T-cell (primary cell): ENCODE results near the gene PITPNM2. TPM values are rescaled to one million over a fixed set of nuclear protein-coding genes. Genes with fewer than 3 reads are reported as not detected.

Experiments
- ATAC-seq, 4 experiments: fragments of 200-7000 bp in 3 of 4; fragments of 150-1000 bp in 1 of 4; cut with Tn5 transposase; replicated peaks in 1 of 4; 1 replicate in 3 of 4; 2 replicates in 1 of 4; pipeline ENCODE4 v1.10.0; 2021; ENCODE audit warnings: moderate library complexity in 3 of 4, mild to moderate bottlenecking in 2 of 4, moderate number of reproducible peaks in 1 of 4
- CTCF ChIA-PET, 2 donors: fragments of 300-600 bp; sonication (Branson Sonifier 250); formaldehyde crosslinking; loops; one replicate each; lab custom pipeline; 2022; ENCODE audit warnings: antibody characterized with exemption in 2 of 2; lab: Charles Lee
- POLR2A ChIA-PET, 2 donors: fragments of 300-600 bp; sonication (Branson Sonifier 250); formaldehyde crosslinking; loops; one replicate each; lab custom pipeline; 2022; ENCODE audit warnings: antibody characterized with exemption in 2 of 2; lab: Charles Lee
- DNase-seq, 35 experiments: peaks; one replicate each; pipeline versions ENCODE4 v3.0.0 to v3.0.0-alpha.2; 2013 to 2023
- H3K27ac ChIP-seq: one replicate; pipeline ENCODE4 v1.5.1; 2013; ENCODE audit warnings: low read length
- H3K27me3 ChIP-seq, 2 experiments: replicated peaks in 1 of 2; 1 replicate in 1 of 2; 2 replicates in 1 of 2; pipeline versions ENCODE4 v1.6.1 to v1.7.0; 2013; ENCODE audit warnings: low read length in 1 of 2, mixed read lengths in 1 of 2; ENCODE audit not compliant: control insufficient read depth in 2 of 2, insufficient read depth in 2 of 2; ENCODE audit errors: extremely low read depth in 1 of 2
- H3K36me3 ChIP-seq, 2 donors: 1 replicate in 1 of 2; 2 replicates in 1 of 2; pipeline versions ENCODE4 v1.6.1 to v1.7.0; 2013; ENCODE audit warnings: low read length in 1 of 2; ENCODE audit not compliant: control insufficient read depth in 2 of 2, insufficient read depth in 1 of 2; ENCODE audit errors: extremely low read depth in 1 of 2
- H3K4me1 ChIP-seq, 2 experiments: 1 replicate in 1 of 2; 2 replicates in 1 of 2; pipeline versions ENCODE4 v1.6.1 to v1.7.0; 2013; ENCODE audit warnings: low read length in 2 of 2, mixed read lengths in 1 of 2; ENCODE audit not compliant: insufficient read depth in 2 of 2, control insufficient read depth in 1 of 2; ENCODE audit errors: extremely low read depth in 1 of 2
- H3K4me3 ChIP-seq, 2 donors: 1 replicate in 1 of 2; 2 replicates in 1 of 2; pipeline versions ENCODE4 v1.5.1 to v1.7.0; 2013; ENCODE audit warnings: mild to moderate bottlenecking in 2 of 2, low read length in 1 of 2, moderate library complexity in 1 of 2; ENCODE audit not compliant: control insufficient read depth in 1 of 2; ENCODE audit errors: extremely low read depth in 1 of 2
- H3K9me3 ChIP-seq: 2 replicates; pipeline ENCODE4 v1.7.0; 2013
- H3K27ac Mint-ChIP-seq, 2 donors: one replicate each; pipeline ENCODE4 v1.8.0; 2020 to 2021; ENCODE audit warnings: mild to moderate bottlenecking in 2 of 2, mixed read lengths in 2 of 2
- H3K27me3 Mint-ChIP-seq, 2 donors: one replicate each; pipeline ENCODE4 v1.8.0; 2021 to 2022; ENCODE audit warnings: mixed read lengths in 2 of 2
- H3K36me3 Mint-ChIP-seq: one replicate; pipeline ENCODE4 v1.8.0; 2021; ENCODE audit warnings: mixed read lengths
- H3K4me1 Mint-ChIP-seq, 3 donors: one replicate each; pipeline ENCODE4 v1.8.0; 2020 to 2022; ENCODE audit warnings: mixed read lengths in 3 of 3, mild to moderate bottlenecking in 1 of 3
- H3K4me3 Mint-ChIP-seq, 3 donors: one replicate each; pipeline ENCODE4 v1.8.0; 2020 to 2022; ENCODE audit warnings: mild to moderate bottlenecking in 3 of 3, mixed read lengths in 3 of 3, moderate library complexity in 3 of 3
- H3K9me3 Mint-ChIP-seq, 3 donors: one replicate each; pipeline ENCODE4 v1.8.0; 2020 to 2022; ENCODE audit warnings: mixed read lengths in 3 of 3
- WGBS: methylation state at CpG from one replicate; pipeline ENCODE4 v1.1.5; 2013; ENCODE audit warnings: missing lambda C conversion rate; ENCODE audit not compliant: insufficient coverage; 5-methylcytosine and 5-hydroxymethylcytosine counted together
- total RNA-seq, 35 experiments: library from RNA in 6 of 35; stranded (reverse) in 6 of 35; fragments of 120-200 nt in 1 of 35; gene quantifications; one replicate each; pipeline versions ENCODE4 v1.2.1 to v1.2.4 and lab custom pipeline; 2013 to 2026

PITPNM2 gene
- total RNA-seq, 5 donors from 2014 or later (not counting 1 experiment from before 2014, with no cell fraction given) = 32.0 to 56.5 (median 34.8) TPM

- H3K4me1 Mint-ChIP-seq = peaks cover 60 to 78% (median 62%) of the 10 kb centered on the region in 3 donors
- peak overlapping the region in 1 of 2 donors; percentile 44 for H3K27ac Mint-ChIP-seq
- ChIA-PET CTCF (no interaction called here), POLR2A (interaction anchor here in 1 of 2 donors (0.5 kb wide), 1 partner anchor 448 kb away, joined by 4 read pairs; no protein-coding TSS in a partner anchor)
- H3K4me1 ChIP-seq = peaks cover 35 to 59% of the 10 kb centered on the region in 2 experiments
- H3K9me3 Mint-ChIP-seq = no peaks in the 10 kb centered on the region
- H3K9me3 ChIP-seq = no peaks in the 10 kb centered on the region
- no peak overlapping the region for H3K4me3 ChIP-seq
- H3K27ac ChIP-seq = no peak overlapping the region
- WGBS = 93% methylated on average over 7 of the region's 19 CpGs
- ATAC-seq = no peak
- no peaks in the 10 kb centered on the region for H3K27me3 Mint-ChIP-seq
- DNase-seq = peak in 2 of 35 experiments; percentile 13 to 22
- peaks cover 0 to 9% of the 10 kb centered on the region in 2 donors for H3K36me3 ChIP-seq
- H3K36me3 Mint-ChIP-seq = peaks cover 14% of the 10 kb centered on the region
- H3K27me3 ChIP-seq = no peaks in the 10 kb centered on the region
- no peak overlapping the region for H3K4me3 Mint-ChIP-seq
These were observed 39.3 kb downstream of the PITPNM2 start for GRCh38 chr12:123111498-123112165.

DNA sequence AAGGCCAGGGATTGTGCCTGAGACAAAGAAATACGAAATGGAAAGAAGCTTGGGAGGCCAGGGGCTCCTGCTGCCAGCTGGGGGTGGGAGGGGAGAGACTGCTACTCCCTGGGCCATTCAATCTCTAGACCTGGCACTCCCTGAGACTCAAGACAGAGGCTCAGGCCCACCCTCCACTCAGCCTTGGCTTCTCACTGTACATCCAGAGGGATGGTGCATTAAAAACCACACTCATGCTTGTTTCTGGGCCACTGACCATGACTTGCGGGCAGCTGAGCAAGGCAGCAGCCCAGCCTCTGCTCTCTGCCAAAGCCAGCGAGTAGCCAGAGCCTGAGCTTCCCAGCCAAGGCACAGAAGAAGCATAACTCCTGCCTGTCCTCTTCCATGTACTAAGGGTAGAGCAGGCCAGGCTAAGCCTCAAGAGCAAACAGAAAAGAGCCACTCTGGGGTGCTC is 41.5 kb downstream of the PITPNM2 start:
- Mint-ChIP-seq H3K4me1 (peaks cover 60 to 77% (median 62%) of the 10 kb centered on the region in 3 donors), H3K36me3 (peaks cover 25% of the 10 kb centered on the region), H3K4me3 (no peak overlapping the region), H3K27me3 (no peaks in the 10 kb centered on the region), H3K9me3 (no peaks in the 10 kb centered on the region), H3K27ac (peak overlapping the region in 1 of 2 donors; percentile 28)
- 97% methylated on average over 2 of the region's 3 CpGs for WGBS
- no peaks in the 10 kb centered on the region for H3K27me3 ChIP-seq
- ATAC-seq = no peak
- no peak for DNase-seq
- H3K27ac ChIP-seq = no peak overlapping the region
- no peak overlapping the region for H3K4me3 ChIP-seq
- H3K4me1 ChIP-seq = peaks cover 22 to 53% of the 10 kb centered on the region in 2 experiments
- H3K9me3 ChIP-seq = no peaks in the 10 kb centered on the region
- H3K36me3 ChIP-seq = peaks cover 0 to 9% of the 10 kb centered on the region in 2 donors
- POLR2A ChIA-PET = no interaction called here
- CTCF ChIA-PET = no interaction called here

DNA sequence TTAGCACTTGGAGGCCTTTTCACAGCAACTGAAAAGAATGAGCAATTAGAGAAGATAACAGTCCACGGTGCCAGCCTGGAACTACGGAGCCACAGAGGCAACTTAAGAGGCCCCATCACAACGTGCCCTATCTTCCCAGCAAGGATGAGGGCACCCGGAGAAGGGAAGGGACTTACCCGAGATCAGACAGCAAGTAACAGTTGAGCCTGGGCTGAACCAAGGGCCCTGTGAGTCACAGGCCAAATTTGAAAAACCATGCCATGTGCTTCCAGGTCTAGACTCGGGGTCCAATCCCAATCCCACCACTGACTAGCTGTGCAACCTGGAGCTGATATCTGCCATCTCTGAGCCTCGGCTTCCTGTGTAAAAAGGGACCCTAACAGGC is 42.2 kb downstream of the PITPNM2 start:
- H3K4me1 Mint-ChIP-seq = peaks cover 57 to 76% (median 58%) of the 10 kb centered on the region in 3 donors
- POLR2A ChIA-PET = no interaction called here
- 93% methylated on average over 7 of the region's 7 CpGs for WGBS

DNA sequence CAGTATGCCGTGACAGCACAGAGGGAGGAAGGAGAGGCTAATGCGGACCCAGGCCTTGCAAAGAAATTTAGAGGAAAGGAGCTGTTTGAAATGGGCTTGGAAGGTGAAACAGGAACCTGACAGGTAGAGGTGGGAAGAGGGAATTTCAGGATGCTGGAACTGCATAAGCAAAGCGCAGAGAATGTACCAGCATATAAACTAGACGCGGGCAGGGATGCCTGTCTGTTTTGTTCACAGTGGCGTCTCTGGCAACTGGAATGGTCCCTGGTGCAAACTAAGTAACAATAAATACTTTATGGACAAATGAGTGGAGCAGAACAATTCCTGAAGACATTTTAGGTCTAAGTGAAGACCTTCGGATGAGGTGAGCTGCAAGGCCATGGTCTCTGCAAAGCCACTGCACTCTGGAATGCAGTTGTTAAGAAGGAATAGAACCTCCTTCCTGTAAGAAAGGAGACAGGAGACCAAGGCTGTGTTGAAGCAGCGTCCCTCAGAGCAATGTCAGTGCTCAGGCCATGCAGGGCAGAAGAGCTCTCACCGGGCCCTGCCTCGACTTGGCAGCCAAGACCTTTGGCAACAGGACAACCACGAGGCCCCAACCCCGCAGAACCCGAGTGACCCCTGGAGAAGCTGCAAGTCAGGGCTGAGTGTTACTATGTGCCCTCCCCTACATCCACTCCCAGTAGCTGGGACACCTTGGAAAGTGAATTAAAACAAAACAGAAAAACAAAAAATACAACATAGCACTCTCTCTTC is 42.8 kb downstream of the PITPNM2 start:
- ChIA-PET POLR2A (interaction anchor here in 1 of 2 donors (0.5 kb wide), 1 partner anchor 84 kb away, joined by 7 read pairs; no protein-coding TSS in a partner anchor), CTCF (no interaction called here)
- H3K36me3 ChIP-seq = peaks cover 0 to 9% of the 10 kb centered on the region in 2 donors
- H3K4me1 Mint-ChIP-seq = peaks cover 58 to 74% (median 58%) of the 10 kb centered on the region in 3 donors
- peak overlapping the region in 1 of 3 donors; percentile 74 for H3K4me3 Mint-ChIP-seq
- 99% methylated on average over 10 of the region's 13 CpGs for WGBS
- H3K9me3 Mint-ChIP-seq = no peaks in the 10 kb centered on the region
- no peaks in the 10 kb centered on the region for H3K27me3 ChIP-seq
- DNase-seq (no peak), ATAC-seq (no peak)
- H3K4me3 ChIP-seq = no peak overlapping the region
- H3K27me3 Mint-ChIP-seq = no peaks in the 10 kb centered on the region
- H3K9me3 ChIP-seq = no peaks in the 10 kb centered on the region
- peak overlapping the region; percentile 93 to 97 for H3K27ac Mint-ChIP-seq
- H3K4me1 ChIP-seq = peaks cover 21 to 55% of the 10 kb centered on the region in 2 experiments
- peaks cover 25% of the 10 kb centered on the region for H3K36me3 Mint-ChIP-seq
- peak overlapping the region; percentile 86 for H3K27ac ChIP-seq

More for the DNA sequence above, 42.2 kb downstream of the PITPNM2 start:
- Mint-ChIP-seq H3K9me3 (no peaks in the 10 kb centered on the region), H3K4me3 (no peak overlapping the region), H3K27ac (peak overlapping the region; percentile 93 to 97), H3K27me3 (no peaks in the 10 kb centered on the region), H3K36me3 (peaks cover 25% of the 10 kb centered on the region)
- ATAC-seq = no peak
- Histone ChIP-seq H3K36me3 (peaks cover 0 to 9% of the 10 kb centered on the region in 2 donors), H3K27me3 (no peaks in the 10 kb centered on the region), H3K4me3 (no peak overlapping the region), H3K27ac (no peak overlapping the region), H3K4me1 (peaks cover 21 to 51% of the 10 kb centered on the region in 2 experiments), H3K9me3 (no peaks in the 10 kb centered on the region)
- no peak for DNase-seq
- CTCF ChIA-PET = no interaction called here

GRCh38 chr12:123106640-123107359 is 44.1 kb downstream of the PITPNM2 start:
- Mint-ChIP-seq H3K27me3 (no peaks in the 10 kb centered on the region), H3K36me3 (peaks cover 25% of the 10 kb centered on the region), H3K9me3 (no peaks in the 10 kb centered on the region), H3K4me3 (peak overlapping the region; percentile 46 to 74 (median 55)), H3K4me1 (peaks cover 63 to 76% (median 67%) of the 10 kb centered on the region in 3 donors), H3K27ac (peak overlapping the region; percentile 93 to 97)
- 3% methylated on average over 5 of the region's 9 CpGs for WGBS
- Histone ChIP-seq H3K36me3 (peaks cover 0 to 9% of the 10 kb centered on the region in 2 donors), H3K27me3 (no peaks in the 10 kb centered on the region), H3K9me3 (no peaks in the 10 kb centered on the region), H3K27ac (peak overlapping the region; percentile 86), H3K4me1 (peaks cover 28 to 66% of the 10 kb centered on the region in 2 experiments), H3K4me3 (peak overlapping the region; percentile 4 to 6)
- ATAC-seq = peak; percentile 87 to 97 (median 95)
- DNase-seq = peak in 33 of 35 experiments; percentile 18 to 72 (median 44)
- ChIA-PET CTCF (interaction anchor here (0.6 to 1.1 kb wide), 2 partner anchors 22 to 30 kb away, joined by 3 read pairs; no protein-coding TSS in a partner anchor), POLR2A (interaction anchor here (0.7 to 1.1 kb wide), 3 partner anchors 12 to 126 kb away, joined by 3 to 8 read pairs (median 3); partner anchors contain the start of genes MPHOSPH9 (in 1 of the 2) and MTRFR (in 1 of the 2))
